ENCODE measurements around the gene SGPP1.

The SGPP1 gene

DNA sequence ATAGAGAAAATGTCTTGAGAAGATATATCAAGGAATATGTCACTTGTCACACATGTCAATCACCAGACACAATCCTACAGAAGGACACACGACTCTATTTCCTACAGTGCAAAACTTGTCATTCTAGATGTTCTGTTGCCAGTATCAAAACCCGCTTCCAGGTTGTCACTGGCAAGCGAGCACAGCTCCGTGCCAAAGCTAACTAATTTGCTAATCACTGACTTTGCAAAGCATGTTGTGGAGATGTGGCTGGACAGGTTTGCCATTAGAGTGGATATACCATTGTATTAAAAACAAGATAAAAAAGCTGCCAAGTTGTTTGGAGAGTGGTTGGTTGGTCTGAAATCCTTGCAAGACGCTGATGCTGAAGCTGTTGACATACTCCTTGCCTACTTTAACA lies 7.9 kb upstream of the SGPP1 start:
- no peak overlapping the region for H3K27ac ChIP-seq (replicated peaks)
- no peak for DNase-seq (ENCODE audit: low read depth in 1 of 2, low spot score in 1 of 2)
- no peaks in the 10 kb centered on the region for H3K27me3 ChIP-seq (ENCODE audit: insufficient read depth, poor library complexity, severe bottlenecking)
- no peak overlapping the region for H3K4me3 ChIP-seq (replicated peaks; ENCODE audit: insufficient read depth, low read length)
- TF ChIP-seq SPI1 (IDR thresholded peaks at IDR 0.05; ENCODE audit: borderline replicate concordance, low read depth) (no peak), GABPA (IDR thresholded peaks at IDR 0.05; ENCODE audit: low read depth) (no peak), POLR2AphosphoS5 (IDR thresholded peaks at IDR 0.05; ENCODE audit: low read depth) (no peak)
- TF ChIP-seq, protein P1, sequence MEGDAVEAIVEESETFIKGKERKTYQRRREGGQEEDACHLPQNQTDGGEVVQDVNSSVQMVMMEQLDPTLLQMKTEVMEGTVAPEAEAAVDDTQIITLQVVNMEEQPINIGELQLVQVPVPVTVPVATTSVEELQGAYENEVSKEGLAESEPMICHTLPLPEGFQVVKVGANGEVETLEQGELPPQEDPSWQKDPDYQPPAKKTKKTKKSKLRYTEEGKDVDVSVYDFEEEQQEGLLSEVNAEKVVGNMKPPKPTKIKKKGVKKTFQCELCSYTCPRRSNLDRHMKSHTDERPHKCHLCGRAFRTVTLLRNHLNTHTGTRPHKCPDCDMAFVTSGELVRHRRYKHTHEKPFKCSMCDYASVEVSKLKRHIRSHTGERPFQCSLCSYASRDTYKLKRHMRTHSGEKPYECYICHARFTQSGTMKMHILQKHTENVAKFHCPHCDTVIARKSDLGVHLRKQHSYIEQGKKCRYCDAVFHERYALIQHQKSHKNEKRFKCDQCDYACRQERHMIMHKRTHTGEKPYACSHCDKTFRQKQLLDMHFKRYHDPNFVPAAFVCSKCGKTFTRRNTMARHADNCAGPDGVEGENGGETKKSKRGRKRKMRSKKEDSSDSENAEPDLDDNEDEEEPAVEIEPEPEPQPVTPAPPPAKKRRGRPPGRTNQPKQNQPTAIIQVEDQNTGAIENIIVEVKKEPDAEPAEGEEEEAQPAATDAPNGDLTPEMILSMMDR (IDR thresholded peaks at IDR 0.05; ENCODE audit: insufficient read depth, low read length), result no peak
- TF ChIP-seq, protein P2, sequence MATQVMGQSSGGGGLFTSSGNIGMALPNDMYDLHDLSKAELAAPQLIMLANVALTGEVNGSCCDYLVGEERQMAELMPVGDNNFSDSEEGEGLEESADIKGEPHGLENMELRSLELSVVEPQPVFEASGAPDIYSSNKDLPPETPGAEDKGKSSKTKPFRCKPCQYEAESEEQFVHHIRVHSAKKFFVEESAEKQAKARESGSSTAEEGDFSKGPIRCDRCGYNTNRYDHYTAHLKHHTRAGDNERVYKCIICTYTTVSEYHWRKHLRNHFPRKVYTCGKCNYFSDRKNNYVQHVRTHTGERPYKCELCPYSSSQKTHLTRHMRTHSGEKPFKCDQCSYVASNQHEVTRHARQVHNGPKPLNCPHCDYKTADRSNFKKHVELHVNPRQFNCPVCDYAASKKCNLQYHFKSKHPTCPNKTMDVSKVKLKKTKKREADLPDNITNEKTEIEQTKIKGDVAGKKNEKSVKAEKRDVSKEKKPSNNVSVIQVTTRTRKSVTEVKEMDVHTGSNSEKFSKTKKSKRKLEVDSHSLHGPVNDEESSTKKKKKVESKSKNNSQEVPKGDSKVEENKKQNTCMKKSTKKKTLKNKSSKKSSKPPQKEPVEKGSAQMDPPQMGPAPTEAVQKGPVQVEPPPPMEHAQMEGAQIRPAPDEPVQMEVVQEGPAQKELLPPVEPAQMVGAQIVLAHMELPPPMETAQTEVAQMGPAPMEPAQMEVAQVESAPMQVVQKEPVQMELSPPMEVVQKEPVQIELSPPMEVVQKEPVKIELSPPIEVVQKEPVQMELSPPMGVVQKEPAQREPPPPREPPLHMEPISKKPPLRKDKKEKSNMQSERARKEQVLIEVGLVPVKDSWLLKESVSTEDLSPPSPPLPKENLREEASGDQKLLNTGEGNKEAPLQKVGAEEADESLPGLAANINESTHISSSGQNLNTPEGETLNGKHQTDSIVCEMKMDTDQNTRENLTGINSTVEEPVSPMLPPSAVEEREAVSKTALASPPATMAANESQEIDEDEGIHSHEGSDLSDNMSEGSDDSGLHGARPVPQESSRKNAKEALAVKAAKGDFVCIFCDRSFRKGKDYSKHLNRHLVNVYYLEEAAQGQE (IDR thresholded peaks at IDR 0.05; ENCODE audit: insufficient replicate concordance, low read depth), result no peak

DNA sequence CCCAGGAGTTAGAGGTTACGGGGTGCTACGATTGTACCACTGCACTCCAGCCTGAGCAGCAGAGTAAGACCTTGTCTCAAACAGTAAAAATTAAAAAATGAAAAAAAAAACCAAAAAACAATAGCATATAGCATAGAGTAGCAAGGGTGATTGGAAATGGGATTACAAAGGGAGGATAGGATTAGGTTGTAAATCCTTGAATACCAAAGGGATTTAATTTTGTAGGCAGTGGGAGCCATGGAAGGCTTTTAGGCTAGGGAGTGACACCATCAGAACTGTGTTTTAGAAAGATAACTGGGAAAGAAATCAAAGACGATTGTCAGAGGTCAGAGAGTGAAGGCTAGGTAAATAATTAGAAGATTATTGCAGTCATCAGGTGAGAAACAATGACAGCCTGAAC lies 2.8 kb upstream of the SGPP1 start:
- TF ChIP-seq GABPA (IDR thresholded peaks at IDR 0.05; ENCODE audit: low read depth), result no peak
- TF ChIP-seq, protein P1 (IDR thresholded peaks at IDR 0.05; ENCODE audit: insufficient read depth, low read length), result no peak
- TF ChIP-seq SPI1 (IDR thresholded peaks at IDR 0.05; ENCODE audit: borderline replicate concordance, low read depth), result no peak
- TF ChIP-seq POLR2AphosphoS5 (IDR thresholded peaks at IDR 0.05; ENCODE audit: low read depth), result no peak
- TF ChIP-seq, protein P2 (IDR thresholded peaks at IDR 0.05; ENCODE audit: insufficient replicate concordance, low read depth), result no peak
- Histone ChIP-seq H3K27ac (replicated peaks) (no peak overlapping the region), H3K4me3 (replicated peaks; ENCODE audit: insufficient read depth, low read length) (no peak overlapping the region), H3K27me3 (ENCODE audit: insufficient read depth, poor library complexity, severe bottlenecking) (peaks cover 3% of the 10 kb centered on the region)
- DNase-seq (ENCODE audit: low read depth in 1 of 2, low spot score in 1 of 2), result no peak

DNA sequence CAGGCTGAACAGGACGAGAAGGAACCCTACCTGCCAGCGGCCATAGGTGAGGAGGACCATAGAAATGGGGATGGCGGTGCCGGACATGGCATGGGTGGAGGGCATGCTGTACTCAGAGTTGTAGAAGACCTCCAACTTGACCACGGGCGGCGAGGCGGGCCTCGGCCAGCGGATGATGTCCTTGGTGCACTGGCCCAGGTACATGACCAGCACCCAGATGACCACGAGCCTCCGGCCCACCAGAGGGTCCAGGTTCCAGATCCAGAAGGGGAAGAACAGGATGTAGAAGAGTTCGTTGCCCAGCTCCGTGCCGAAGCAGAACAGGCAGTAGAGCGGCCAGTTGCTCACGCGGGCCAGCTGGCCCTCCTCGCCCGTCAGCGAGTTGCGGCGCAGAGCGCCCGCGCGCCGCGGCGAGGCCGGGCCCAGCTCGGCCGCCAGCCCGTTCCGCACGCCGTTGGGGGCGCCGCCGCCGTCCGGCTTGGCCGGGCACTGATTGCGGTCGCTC lies 582 bp downstream of the SGPP1 start:
- Histone ChIP-seq H3K4me3 (replicated peaks; ENCODE audit: insufficient read depth, low read length) (peak overlapping the region; percentile 56), H3K27me3 (ENCODE audit: insufficient read depth, poor library complexity, severe bottlenecking) (peaks cover 3% of the 10 kb centered on the region), H3K27ac (replicated peaks) (no peak overlapping the region)
- DNase-seq (ENCODE audit: low read depth in 1 of 2, low spot score in 1 of 2), result peak in 1 of 2 experiments; percentile 9
- TF ChIP-seq, protein P1 (IDR thresholded peaks at IDR 0.05; ENCODE audit: insufficient read depth, low read length), result no peak

DNA sequence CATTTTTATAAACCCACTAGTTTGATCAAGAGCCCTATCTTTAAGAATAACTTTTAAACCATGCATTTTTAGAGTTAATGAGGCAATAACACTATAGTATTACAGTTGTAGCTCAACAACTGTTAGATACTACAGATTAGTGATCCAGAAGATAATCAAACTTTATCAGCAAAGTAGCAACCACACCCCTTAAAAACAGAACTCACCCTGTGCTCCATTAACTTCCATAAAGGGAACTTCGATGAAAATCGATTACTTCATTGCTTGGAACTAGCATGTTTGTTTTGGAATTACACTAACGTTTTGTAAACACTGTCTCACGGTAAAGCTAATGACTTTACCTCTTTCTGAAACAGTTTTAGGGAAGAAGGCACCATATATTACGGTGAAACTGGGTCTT lies 1.4 kb downstream of the SGPP1 start:
- TF ChIP-seq SPI1 (IDR thresholded peaks at IDR 0.05; ENCODE audit: borderline replicate concordance, low read depth) (no peak), GABPA (IDR thresholded peaks at IDR 0.05; ENCODE audit: low read depth) (no peak), POLR2AphosphoS5 (IDR thresholded peaks at IDR 0.05; ENCODE audit: low read depth) (no peak)
- TF ChIP-seq, protein P1 (IDR thresholded peaks at IDR 0.05; ENCODE audit: insufficient read depth, low read length), result no peak
- TF ChIP-seq, protein P2 (IDR thresholded peaks at IDR 0.05; ENCODE audit: insufficient replicate concordance, low read depth), result no peak
- Histone ChIP-seq H3K4me3 (replicated peaks; ENCODE audit: insufficient read depth, low read length) (no peak overlapping the region), H3K27ac (replicated peaks) (0 out of 2 replicates have a peak overlapping the region, but pooled peaks have one; percentile 2)

More for the DNA sequence above, 1.4 kb downstream of the SGPP1 start:
- peaks cover 3% of the 10 kb centered on the region for H3K27me3 ChIP-seq (ENCODE audit: insufficient read depth, poor library complexity, severe bottlenecking)
- no peak for DNase-seq (ENCODE audit: low read depth in 1 of 2, low spot score in 1 of 2)

Measured in HL-60 (cell line).